ENCODE measurements around the gene TAS2R31. TPM values are rescaled to one million over a fixed set of nuclear protein-coding genes. Genes with fewer than 3 reads are reported as not detected.
"Not testable (repeated sequence)": the region's sequence is repeated elsewhere in the genome, so short reads cannot be mapped to it uniquely, and the experiment has no call there.

TAS2R31 gene
- polyA plus RNA-seq, 1 donor (not counting 4 experiments of a cell fraction or from before 2014, with no cell fraction given): 0.28 TPM

GRCh38 chr12:11067514-11067913, 36.3 kb upstream of the TAS2R31 start:
- FAIRE-seq (no peak), DNase-seq (ENCODE audit: low read depth, low spot score) (no peak)

GRCh38 chr12:11062194-11062593, 31.0 kb upstream of the TAS2R31 start, which contains the start of gene TAS2R46:
Gene TAS2R46, minus strand, starts transcription at chr12:11062294. Its CDS starts 0 bp downstream, at chr12:11062294.
- H3K9me3 ChIP-seq (ENCODE audit: control insufficient read depth, low read depth, low read length); H3K36me3 ChIP-seq (ENCODE audit: control insufficient read depth in 2 of 2, extremely low read depth in 1 of 2, insufficient read depth in 2 of 2, low read length in 2 of 2); H3K27ac ChIP-seq (ENCODE audit: control insufficient read depth, insufficient read depth, low read length); DNase-seq (ENCODE audit: low read depth, low spot score); H4K20me1 ChIP-seq (ENCODE audit: control insufficient read depth, extremely low read depth, insufficient read depth, low read length); dilution Hi-C loops (cut with MboI; ENCODE audit: extremely low pct_ligation_motif_present, low sequenced_read_pairs); H3K79me2 ChIP-seq (ENCODE audit: control insufficient read depth, insufficient read depth, low read length); FAIRE-seq; H3K4me2 ChIP-seq (ENCODE audit: control insufficient read depth, extremely low read depth, insufficient read depth, low read depth, low read length); H3K4me3 ChIP-seq (ENCODE audit: control insufficient read depth in 2 of 3, extremely low read depth in 1 of 3, insufficient read depth in 2 of 3, low read depth in 1 of 3, low read length in 3 of 3); H2AFZ ChIP-seq (ENCODE audit: control insufficient read depth, low read length); H3K27me3 ChIP-seq (ENCODE audit: control insufficient read depth, extremely low read depth, insufficient read depth, low read length); H3K9ac ChIP-seq (ENCODE audit: control insufficient read depth, extremely low read depth, insufficient read depth, low read length); H3K9me1 ChIP-seq (ENCODE audit: control insufficient read depth, extremely low read depth, insufficient read depth, low read length); H3K4me1 ChIP-seq (ENCODE audit: control insufficient read depth, extremely low read depth, insufficient read depth, low read length): not testable (repeated sequence)

More at GRCh38 chr12:11067514-11067913, 36.3 kb upstream of the TAS2R31 start:
- Histone ChIP-seq H4K20me1 (ENCODE audit: control insufficient read depth, extremely low read depth, insufficient read depth, low read length) (no peaks in the 10 kb centered on the region), H3K4me1 (ENCODE audit: control insufficient read depth, extremely low read depth, insufficient read depth, low read length) (no peaks in the 10 kb centered on the region), H3K4me3 (ENCODE audit: control insufficient read depth in 2 of 3, extremely low read depth in 1 of 3, insufficient read depth in 2 of 3, low read depth in 1 of 3, low read length in 3 of 3) (no peak overlapping the region), H3K79me2 (ENCODE audit: control insufficient read depth, insufficient read depth, low read length) (no peaks in the 10 kb centered on the region), H3K36me3 (ENCODE audit: control insufficient read depth in 2 of 2, extremely low read depth in 1 of 2, insufficient read depth in 2 of 2, low read length in 2 of 2) (no peaks in the 10 kb centered on the region), H3K9ac (ENCODE audit: control insufficient read depth, extremely low read depth, insufficient read depth, low read length) (no peak overlapping the region), H3K9me1 (ENCODE audit: control insufficient read depth, extremely low read depth, insufficient read depth, low read length) (no peaks in the 10 kb centered on the region), H3K9me3 (ENCODE audit: control insufficient read depth, low read depth, low read length) (no peaks in the 10 kb centered on the region), H3K27ac (ENCODE audit: control insufficient read depth, insufficient read depth, low read length) (no peak overlapping the region), H2AFZ (ENCODE audit: control insufficient read depth, low read length) (no peak overlapping the region), H3K27me3 (ENCODE audit: control insufficient read depth, extremely low read depth, insufficient read depth, low read length) (no peaks in the 10 kb centered on the region), H3K4me2 (ENCODE audit: control insufficient read depth, extremely low read depth, insufficient read depth, low read depth, low read length) (no peak overlapping the region)
- no peak for TF ChIP-seq EZH2 (IDR thresholded peaks at IDR 0.05; ENCODE audit: low read length)
- TF ChIP-seq, protein P1, sequence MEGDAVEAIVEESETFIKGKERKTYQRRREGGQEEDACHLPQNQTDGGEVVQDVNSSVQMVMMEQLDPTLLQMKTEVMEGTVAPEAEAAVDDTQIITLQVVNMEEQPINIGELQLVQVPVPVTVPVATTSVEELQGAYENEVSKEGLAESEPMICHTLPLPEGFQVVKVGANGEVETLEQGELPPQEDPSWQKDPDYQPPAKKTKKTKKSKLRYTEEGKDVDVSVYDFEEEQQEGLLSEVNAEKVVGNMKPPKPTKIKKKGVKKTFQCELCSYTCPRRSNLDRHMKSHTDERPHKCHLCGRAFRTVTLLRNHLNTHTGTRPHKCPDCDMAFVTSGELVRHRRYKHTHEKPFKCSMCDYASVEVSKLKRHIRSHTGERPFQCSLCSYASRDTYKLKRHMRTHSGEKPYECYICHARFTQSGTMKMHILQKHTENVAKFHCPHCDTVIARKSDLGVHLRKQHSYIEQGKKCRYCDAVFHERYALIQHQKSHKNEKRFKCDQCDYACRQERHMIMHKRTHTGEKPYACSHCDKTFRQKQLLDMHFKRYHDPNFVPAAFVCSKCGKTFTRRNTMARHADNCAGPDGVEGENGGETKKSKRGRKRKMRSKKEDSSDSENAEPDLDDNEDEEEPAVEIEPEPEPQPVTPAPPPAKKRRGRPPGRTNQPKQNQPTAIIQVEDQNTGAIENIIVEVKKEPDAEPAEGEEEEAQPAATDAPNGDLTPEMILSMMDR (optimal IDR thresholded peaks at IDR 0.05 in 1 of 3, IDR thresholded peaks at IDR 0.05 in 1 of 3, conservative IDR thresholded peaks at IDR 0.05 in 1 of 3; ENCODE audit: extremely low read depth in 1 of 3, insufficient read depth in 2 of 3, low read length in 3 of 3): no peak
- dilution Hi-C loops (cut with MboI; ENCODE audit: extremely low pct_ligation_motif_present, low sequenced_read_pairs): no loop called here

GRCh38 chr12:11059784-11060183, 28.6 kb upstream of the TAS2R31 start:
- Histone ChIP-seq H3K27me3 (ENCODE audit: control insufficient read depth, extremely low read depth, insufficient read depth, low read length) (no peaks in the 10 kb centered on the region), H3K79me2 (ENCODE audit: control insufficient read depth, insufficient read depth, low read length) (peaks cover 4% of the 10 kb centered on the region), H3K27ac (ENCODE audit: control insufficient read depth, insufficient read depth, low read length) (no peak overlapping the region), H3K4me1 (ENCODE audit: control insufficient read depth, extremely low read depth, insufficient read depth, low read length) (no peaks in the 10 kb centered on the region), H3K4me2 (ENCODE audit: control insufficient read depth, extremely low read depth, insufficient read depth, low read depth, low read length) (no peak overlapping the region), H3K9me1 (ENCODE audit: control insufficient read depth, extremely low read depth, insufficient read depth, low read length) (no peaks in the 10 kb centered on the region), H2AFZ (ENCODE audit: control insufficient read depth, low read length) (no peak overlapping the region), H3K36me3 (ENCODE audit: control insufficient read depth in 2 of 2, extremely low read depth in 1 of 2, insufficient read depth in 2 of 2, low read length in 2 of 2) (no peaks in the 10 kb centered on the region), H3K4me3 (ENCODE audit: control insufficient read depth in 2 of 3, extremely low read depth in 1 of 3, insufficient read depth in 2 of 3, low read depth in 1 of 3, low read length in 3 of 3) (no peak overlapping the region), H4K20me1 (ENCODE audit: control insufficient read depth, extremely low read depth, insufficient read depth, low read length) (no peaks in the 10 kb centered on the region), H3K9ac (ENCODE audit: control insufficient read depth, extremely low read depth, insufficient read depth, low read length) (no peak overlapping the region), H3K9me3 (ENCODE audit: control insufficient read depth, low read depth, low read length) (no peaks in the 10 kb centered on the region)
- TF ChIP-seq EZH2 (IDR thresholded peaks at IDR 0.05; ENCODE audit: low read length): no peak
- TF ChIP-seq, protein P1 (optimal IDR thresholded peaks at IDR 0.05 in 1 of 3, IDR thresholded peaks at IDR 0.05 in 1 of 3, conservative IDR thresholded peaks at IDR 0.05 in 1 of 3; ENCODE audit: extremely low read depth in 1 of 3, insufficient read depth in 2 of 3, low read length in 3 of 3): no peak
- DNase-seq (ENCODE audit: low read depth, low spot score): no peak
- dilution Hi-C loops (cut with MboI; ENCODE audit: extremely low pct_ligation_motif_present, low sequenced_read_pairs): no loop called here
- FAIRE-seq: no peak
